ACC112 (cell line): ENCODE results near the gene LYPD6B.

Experiments
- H2AFZ ChIP-seq: fragments of 200-600 bp; sonication (generic); one replicate; pipeline ENCODE4 v1.6.0; 2017; ENCODE audit warnings: antibody characterized with exemption, low read length; ENCODE audit not compliant: unreplicated experiment
- H3K27ac ChIP-seq: fragments of 200-600 bp; sonication (generic); 2 replicates; pipeline ENCODE4 v1.5.1; 2014; ENCODE audit warnings: low read depth, mild to moderate bottlenecking, antibody characterized with exemption, low read length, moderate library complexity
- H3K27me3 ChIP-seq: fragments of 200-600 bp; sonication (generic); 2 replicates; pipeline ENCODE4 v1.6.1; 2014; ENCODE audit warnings: mild to moderate bottlenecking, antibody characterized with exemption, low read length, moderate library complexity, mixed read lengths; ENCODE audit not compliant: insufficient read depth
- H3K36me3 ChIP-seq: fragments of 200-600 bp; sonication (generic); 2 replicates; pipeline ENCODE4 v1.6.1; 2016; ENCODE audit warnings: mild to moderate bottlenecking, antibody characterized with exemption, low read length, moderate library complexity, mixed read lengths; ENCODE audit not compliant: insufficient read depth
- H3K4me1 ChIP-seq: fragments of 200-600 bp; sonication (generic); one replicate; pipeline ENCODE4 v1.6.1; 2016; ENCODE audit warnings: low read length, mixed read lengths; ENCODE audit not compliant: insufficient read depth, unreplicated experiment, control insufficient read depth
- H3K4me3 ChIP-seq: fragments of 200-600 bp; sonication (generic); 2 replicates; pipeline ENCODE4 v1.5.1; 2014; ENCODE audit warnings: mild to moderate bottlenecking, low read depth, low read length
- H3K79me2 ChIP-seq: fragments of 200-600 bp; sonication (generic); one replicate; pipeline ENCODE4 v1.6.0; 2016; ENCODE audit warnings: low read length; ENCODE audit not compliant: control insufficient read depth, unreplicated experiment, insufficient read depth

LYPD6B gene

GRCh38 chr2:149200109-149200520 is 161.6 kb downstream of the LYPD6B start:
- no peak overlapping the region for H3K4me3 ChIP-seq
- no peaks in the 10 kb centered on the region for H3K36me3 ChIP-seq
- H3K27me3 ChIP-seq = no peaks in the 10 kb centered on the region
- H2AFZ ChIP-seq = no peak overlapping the region
- H3K79me2 ChIP-seq = no peaks in the 10 kb centered on the region
- H3K27ac ChIP-seq = no peak overlapping the region
- H3K4me1 ChIP-seq = no peaks in the 10 kb centered on the region

DNA sequence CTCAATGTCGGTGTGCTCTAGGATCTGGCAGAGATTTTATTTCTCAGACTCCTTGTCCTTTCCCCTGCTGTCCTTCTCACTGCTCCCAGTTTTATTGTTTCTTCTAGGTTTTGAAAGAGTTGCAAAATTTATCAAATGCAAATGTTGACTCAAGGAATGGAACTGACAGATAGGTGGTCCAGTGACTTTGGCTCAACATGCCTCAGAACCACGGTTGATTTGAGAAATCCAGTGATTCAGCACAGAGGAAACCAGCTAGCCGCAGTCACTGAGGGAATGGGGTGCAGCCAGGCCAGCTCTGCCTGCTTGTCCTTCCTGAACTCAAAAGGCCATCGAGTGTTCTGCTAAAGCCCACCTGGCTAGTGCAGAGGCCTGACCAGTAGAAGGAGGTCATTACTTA is 166.2 kb downstream of the LYPD6B start:
- H3K79me2 ChIP-seq = no peaks in the 10 kb centered on the region

DNA sequence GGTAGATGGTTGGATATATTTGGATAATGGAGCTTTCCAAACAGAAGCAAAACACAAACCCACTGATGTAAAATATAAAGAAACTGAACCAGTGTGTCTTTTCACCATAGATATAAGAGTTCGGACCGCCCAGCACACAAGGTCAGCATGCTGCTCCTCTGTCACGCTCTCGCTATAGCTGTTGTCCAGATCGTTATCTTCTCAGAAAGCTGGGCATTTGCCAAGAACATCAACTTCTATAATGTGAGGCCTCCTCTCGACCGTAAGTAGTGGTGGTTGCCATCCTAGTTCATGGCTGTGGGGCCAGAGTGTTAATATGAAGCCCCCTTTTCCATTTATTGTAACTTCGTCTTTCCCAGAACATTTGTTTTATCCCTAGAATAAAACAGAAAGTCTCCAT is 166.6 kb downstream of the LYPD6B start:
- no peaks in the 10 kb centered on the region for H3K4me1 ChIP-seq
- no peak overlapping the region for H3K4me3 ChIP-seq
- no peaks in the 10 kb centered on the region for H3K27me3 ChIP-seq
- H3K27ac ChIP-seq = no peak overlapping the region
- no peak overlapping the region for H2AFZ ChIP-seq
- no peaks in the 10 kb centered on the region for H3K36me3 ChIP-seq
- H3K79me2 ChIP-seq = no peaks in the 10 kb centered on the region

More for the DNA sequence above, 166.2 kb downstream of the LYPD6B start:
- Histone ChIP-seq H2AFZ (no peak overlapping the region), H3K27me3 (no peaks in the 10 kb centered on the region), H3K4me1 (no peaks in the 10 kb centered on the region), H3K36me3 (no peaks in the 10 kb centered on the region), H3K4me3 (no peak overlapping the region), H3K27ac (no peak overlapping the region)

DNA sequence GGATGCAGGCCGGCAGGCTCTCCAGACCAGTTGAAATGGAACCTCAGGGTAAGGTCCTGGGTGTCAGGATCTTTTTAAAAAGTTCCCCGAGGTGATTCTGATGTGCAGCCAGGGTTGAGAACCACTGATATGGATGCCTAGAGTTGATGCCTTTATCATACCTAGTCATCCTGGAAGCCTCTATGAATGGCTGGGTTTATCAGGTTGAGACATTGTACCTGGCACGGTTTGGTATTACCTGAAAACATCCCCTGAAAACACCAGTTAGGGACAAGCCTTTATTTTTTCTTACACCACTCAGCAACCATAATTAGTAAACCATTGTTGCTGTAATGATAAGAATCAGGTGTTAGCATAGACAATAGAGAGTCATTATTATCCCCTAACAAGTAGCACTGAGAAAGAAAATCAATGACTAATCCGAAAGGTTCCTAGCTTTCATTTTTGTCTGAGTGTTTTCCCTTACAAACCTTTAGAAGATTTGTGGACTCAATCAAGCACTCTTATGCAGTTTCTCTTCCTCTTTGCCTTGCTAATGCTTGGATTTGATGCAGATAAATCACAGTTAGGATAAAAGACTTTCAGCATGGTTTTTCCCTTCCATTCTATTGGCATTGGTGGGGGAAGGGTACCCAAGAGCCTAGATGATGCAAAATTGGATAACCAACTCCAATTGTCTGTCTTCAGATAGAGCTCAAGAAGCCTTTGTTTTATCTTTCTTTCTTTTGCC is 175.4 kb downstream of the LYPD6B start:
- no peaks in the 10 kb centered on the region for H3K27me3 ChIP-seq
- no peak overlapping the region for H3K27ac ChIP-seq
- H3K36me3 ChIP-seq = no peaks in the 10 kb centered on the region
- no peaks in the 10 kb centered on the region for H3K4me1 ChIP-seq
- no peak overlapping the region for H2AFZ ChIP-seq
- H3K4me3 ChIP-seq = no peak overlapping the region
- H3K79me2 ChIP-seq = no peaks in the 10 kb centered on the region

- peaks cover 10% of the 10 kb centered on the region; the same call in 1 of the 2 replicates for H3K27me3 ChIP-seq
- no peaks in the 10 kb centered on the region for H3K4me1 ChIP-seq
- H3K36me3 ChIP-seq = no peaks in the 10 kb centered on the region
- no peak overlapping the region for H3K4me3 ChIP-seq
- H3K27ac ChIP-seq = no peak overlapping the region
- H3K79me2 ChIP-seq = no peaks in the 10 kb centered on the region
- no peak overlapping the region for H2AFZ ChIP-seq
Measured at GRCh38 chr2:149218497-149218896, 180.0 kb downstream of the LYPD6B start.

GRCh38 chr2:149219856-149220255 is 181.4 kb downstream of the LYPD6B start:
- Histone ChIP-seq H3K27ac (no peak overlapping the region), H3K79me2 (no peaks in the 10 kb centered on the region), H3K36me3 (no peaks in the 10 kb centered on the region), H2AFZ (no peak overlapping the region), H3K4me1 (no peaks in the 10 kb centered on the region), H3K4me3 (no peak overlapping the region), H3K27me3 (peaks cover 10% of the 10 kb centered on the region; the same call in 1 of the 2 replicates)

- Histone ChIP-seq H3K79me2 (no peaks in the 10 kb centered on the region), H3K4me3 (no peak overlapping the region), H3K27me3 (peaks cover 10% of the 10 kb centered on the region; the same call in 1 of the 2 replicates), H2AFZ (no peak overlapping the region), H3K27ac (no peak overlapping the region), H3K36me3 (no peaks in the 10 kb centered on the region), H3K4me1 (no peaks in the 10 kb centered on the region)
Measured at GRCh38 chr2:149221002-149221401, 182.5 kb downstream of the LYPD6B start.

DNA sequence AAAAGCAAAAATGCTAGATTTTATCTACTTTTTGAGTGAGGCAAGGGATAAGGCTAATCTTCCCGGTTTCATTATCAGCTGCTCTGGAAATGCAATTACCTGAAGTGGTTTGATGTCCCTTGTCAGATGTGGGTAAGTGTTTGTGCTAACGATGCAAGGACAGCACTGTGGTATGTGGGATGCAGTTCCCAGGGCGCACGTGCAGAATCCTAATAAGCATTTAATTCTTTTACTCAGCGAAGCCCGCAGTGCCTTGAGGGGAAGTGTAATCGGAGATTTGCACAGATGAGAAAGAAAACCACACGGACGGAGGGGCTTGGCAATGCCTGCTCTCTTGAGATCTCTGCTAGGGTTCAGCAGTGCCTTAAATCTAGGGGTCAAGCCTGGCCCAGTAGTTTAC is 183.4 kb downstream of the LYPD6B start:
- Histone ChIP-seq H3K36me3 (no peaks in the 10 kb centered on the region), H3K79me2 (no peaks in the 10 kb centered on the region), H3K27me3 (peaks cover 10% of the 10 kb centered on the region; the same call in 1 of the 2 replicates), H3K4me3 (no peak overlapping the region), H3K4me1 (no peaks in the 10 kb centered on the region), H2AFZ (no peak overlapping the region), H3K27ac (no peak overlapping the region)

- H3K4me3 ChIP-seq = no peak overlapping the region
- H3K27ac ChIP-seq = no peak overlapping the region
- no peaks in the 10 kb centered on the region for H3K79me2 ChIP-seq
- no peaks in the 10 kb centered on the region for H3K36me3 ChIP-seq
- no peaks in the 10 kb centered on the region for H3K4me1 ChIP-seq
- peaks cover 10% of the 10 kb centered on the region; the same call in 1 of the 2 replicates for H3K27me3 ChIP-seq
- no peak overlapping the region for H2AFZ ChIP-seq
Measured at GRCh38 chr2:149223472-149224095, 185.1 kb downstream of the LYPD6B start.

DNA sequence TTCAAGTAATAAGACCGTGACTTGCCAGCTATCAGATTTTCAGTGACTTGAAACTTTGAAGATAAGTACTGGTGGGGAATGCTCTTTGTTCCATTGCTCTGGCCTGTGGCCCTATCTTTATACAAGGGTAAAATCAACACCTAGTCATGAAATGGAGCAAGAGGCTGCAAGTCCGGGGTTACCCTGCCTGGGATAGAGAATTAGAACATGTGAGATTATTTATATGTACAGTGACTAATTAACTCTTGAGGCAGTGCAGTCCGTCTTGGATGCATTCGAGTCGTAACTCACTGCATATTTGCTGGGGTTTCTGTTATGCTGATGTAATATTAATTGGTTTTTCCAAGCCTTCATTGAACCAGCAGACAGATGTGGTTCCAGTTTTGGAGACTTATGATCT is 186.0 kb downstream of the LYPD6B start:
- Histone ChIP-seq H3K36me3 (no peaks in the 10 kb centered on the region), H3K4me1 (no peaks in the 10 kb centered on the region), H3K4me3 (no peak overlapping the region), H3K27me3 (peaks cover 10% of the 10 kb centered on the region; the same call in 1 of the 2 replicates), H2AFZ (no peak overlapping the region), H3K27ac (no peak overlapping the region), H3K79me2 (no peaks in the 10 kb centered on the region)

GRCh38 chr2:149225446-149225845 is 186.9 kb downstream of the LYPD6B start:
- no peak overlapping the region for H2AFZ ChIP-seq
- no peak overlapping the region for H3K27ac ChIP-seq
- peaks cover 10% of the 10 kb centered on the region; the same call in 1 of the 2 replicates for H3K27me3 ChIP-seq
- no peaks in the 10 kb centered on the region for H3K4me1 ChIP-seq
- no peaks in the 10 kb centered on the region for H3K79me2 ChIP-seq
- no peaks in the 10 kb centered on the region for H3K36me3 ChIP-seq
- H3K4me3 ChIP-seq = no peak overlapping the region
